ENCODE measurements around the gene ANO2.
"Not testable (repeated sequence)": the region's sequence is repeated elsewhere in the genome, so short reads cannot be mapped to it uniquely, and the experiment has no call there.

ANO2 gene

GRCh38 chr12:5568325-5568981, 376.6 kb downstream of the ANO2 start:
- no peak for DNase-seq

DNA sequence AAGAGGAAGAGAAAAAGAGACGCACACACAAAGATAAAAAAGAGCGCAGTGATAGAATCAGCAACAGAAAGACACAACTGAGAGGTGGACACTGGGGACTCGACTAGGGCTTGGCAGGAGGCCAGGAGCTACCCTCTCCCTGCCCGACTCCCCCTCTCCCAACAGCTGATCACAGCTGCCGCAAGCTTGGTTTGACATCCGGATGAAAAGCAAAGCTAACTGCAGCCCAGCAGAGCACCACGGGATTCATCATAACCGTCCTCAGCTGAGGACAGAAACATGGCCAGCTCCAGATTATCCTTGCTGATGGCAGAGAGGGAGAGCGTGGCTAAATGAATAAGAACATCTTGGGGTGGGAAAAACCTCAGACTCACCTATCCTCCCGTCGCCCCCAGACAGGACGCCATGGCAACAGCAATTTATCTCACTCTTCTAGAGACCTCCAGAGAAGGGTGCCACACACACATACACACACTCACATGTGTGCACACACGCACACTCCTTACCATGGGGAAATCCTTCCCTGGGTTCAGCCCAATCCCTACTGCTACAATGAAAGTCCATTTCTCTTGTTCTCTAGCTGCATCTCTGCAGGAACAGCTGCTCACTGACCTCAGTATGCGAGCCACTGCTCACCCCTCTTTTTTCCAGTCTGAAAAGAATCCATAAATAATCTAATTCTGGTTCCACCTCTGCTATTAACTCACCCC, 377.9 kb downstream of the ANO2 start:
- no peak for DNase-seq

GRCh38 chr12:5565933-5566599, 379.0 kb downstream of the ANO2 start:
- no peak for DNase-seq

DNA sequence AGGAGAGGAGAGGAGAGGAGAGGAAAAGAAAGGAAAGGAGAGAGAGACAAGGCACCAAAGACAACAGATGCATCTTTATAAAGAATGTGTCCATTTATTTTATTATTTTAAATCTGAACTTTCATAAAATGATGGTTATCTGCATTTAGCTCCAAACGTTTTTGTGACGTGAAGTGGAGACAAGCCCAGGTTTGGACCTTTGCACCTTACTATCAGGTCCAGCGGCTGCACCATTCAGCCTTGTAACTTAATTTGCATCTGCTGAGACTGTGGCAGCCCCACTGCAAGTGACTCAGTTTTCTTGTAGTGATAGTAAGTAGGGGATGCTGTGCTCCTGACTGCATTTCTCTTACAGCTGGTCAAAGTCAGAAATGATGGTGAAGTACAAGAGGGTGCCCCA, 382.5 kb downstream of the ANO2 start:
- no peak for DNase-seq

DNA sequence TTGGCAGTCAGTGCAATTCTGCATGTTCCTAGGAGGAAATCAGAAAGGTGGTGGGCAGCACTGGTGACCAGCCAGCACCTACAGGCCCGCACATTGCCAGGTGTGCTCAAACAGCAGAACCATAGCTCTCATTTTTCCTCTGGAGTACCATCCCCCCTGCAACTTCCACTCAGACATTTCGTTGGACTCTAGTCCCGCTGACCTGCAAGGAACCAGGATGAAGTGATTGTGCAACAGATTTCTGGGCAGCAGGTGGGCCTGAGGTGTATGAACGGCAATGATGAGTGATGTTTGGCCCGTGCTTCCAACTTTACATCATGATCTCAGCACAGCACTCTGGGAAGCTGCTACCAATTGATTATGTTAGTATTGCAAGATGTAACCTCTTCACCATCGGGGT, 383.2 kb downstream of the ANO2 start:
- no peak for DNase-seq

DNA sequence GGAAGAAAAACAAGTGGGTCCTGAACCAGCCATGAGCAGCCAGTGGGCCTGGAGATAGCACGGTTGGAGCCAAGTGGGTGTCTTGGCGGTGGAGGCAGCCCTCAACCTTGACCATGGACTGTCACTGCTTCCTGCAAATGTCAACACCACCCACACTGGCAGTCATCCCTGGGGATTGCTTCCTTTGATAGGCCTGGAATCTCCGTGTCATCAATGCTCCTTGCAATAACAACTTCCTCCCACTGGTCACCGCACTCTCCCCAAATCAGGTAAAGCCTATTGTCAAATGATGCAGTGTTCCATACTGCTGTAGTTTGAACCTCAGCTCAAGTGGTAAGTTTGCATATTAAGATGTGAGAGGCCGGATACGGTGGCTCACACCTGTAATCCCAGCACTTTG, 384.0 kb downstream of the ANO2 start:
- no peak for DNase-seq

GRCh38 chr12:5560265-5560664, 384.8 kb downstream of the ANO2 start:
- no peak for DNase-seq

GRCh38 chr12:5557906-5558305, 387.2 kb downstream of the ANO2 start:
- DNase-seq = no peak

DNA sequence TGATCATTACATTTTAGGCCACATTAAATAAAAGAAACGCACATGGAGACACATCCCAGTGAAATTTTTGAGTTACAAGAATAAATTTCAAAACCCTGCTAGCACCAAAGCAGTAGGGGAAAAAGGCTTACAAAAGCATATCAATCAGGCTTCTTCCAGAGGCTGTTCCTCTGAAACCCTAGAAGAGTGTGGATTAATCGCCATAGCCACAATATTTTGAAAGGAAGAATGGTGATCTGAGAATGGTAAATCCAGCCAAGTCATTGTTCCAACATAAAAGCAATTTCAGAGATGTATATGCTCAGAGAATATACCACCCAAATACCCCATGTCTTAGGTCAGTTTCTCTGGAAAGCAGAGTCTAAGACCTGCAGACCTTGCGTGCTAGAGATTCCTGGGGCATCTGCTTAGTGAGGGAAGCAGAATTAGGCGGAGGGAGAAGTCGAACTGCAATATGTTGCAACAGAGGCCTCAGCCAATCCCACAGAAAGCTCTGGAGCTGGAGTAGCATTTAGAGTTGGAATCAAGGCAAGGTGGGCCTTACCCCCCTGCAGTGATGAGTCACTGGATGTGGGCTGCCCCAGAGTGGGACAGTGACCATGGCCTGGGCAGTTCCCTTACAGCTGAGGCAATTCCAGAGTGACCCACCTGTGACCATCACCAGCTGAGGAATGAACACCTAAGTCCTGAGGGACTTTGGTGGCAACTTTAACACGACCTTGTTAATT, 387.9 kb downstream of the ANO2 start:
- DNase-seq = no peak

DNA sequence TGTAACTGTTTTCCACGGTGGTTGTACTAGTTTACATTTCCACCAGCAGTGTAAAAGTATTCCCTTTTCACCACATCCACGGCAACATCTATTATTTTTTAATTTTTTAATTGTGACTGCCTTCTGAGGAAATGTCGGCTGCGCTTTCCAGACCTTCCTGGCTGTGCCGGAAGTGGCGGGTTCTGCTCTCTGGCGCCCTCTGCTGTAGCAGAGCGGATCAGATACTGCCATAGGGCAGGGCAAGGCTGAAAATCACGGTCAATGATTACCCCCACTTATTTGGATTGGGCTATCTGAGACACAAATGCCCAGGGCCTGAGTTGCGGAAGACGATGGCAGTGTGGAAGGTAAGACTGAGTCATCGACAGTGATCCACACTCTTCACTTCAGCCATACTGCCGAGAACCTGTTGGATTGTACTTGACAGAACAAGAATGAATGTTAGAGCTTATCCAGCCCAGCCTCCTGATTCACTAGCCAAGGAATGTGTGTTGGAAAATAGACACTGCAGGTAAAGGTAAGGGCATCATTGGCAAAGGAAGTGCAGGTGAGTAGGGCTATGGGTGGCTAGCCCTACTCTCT, 388.9 kb downstream of the ANO2 start:
- no peak for DNase-seq

DNA sequence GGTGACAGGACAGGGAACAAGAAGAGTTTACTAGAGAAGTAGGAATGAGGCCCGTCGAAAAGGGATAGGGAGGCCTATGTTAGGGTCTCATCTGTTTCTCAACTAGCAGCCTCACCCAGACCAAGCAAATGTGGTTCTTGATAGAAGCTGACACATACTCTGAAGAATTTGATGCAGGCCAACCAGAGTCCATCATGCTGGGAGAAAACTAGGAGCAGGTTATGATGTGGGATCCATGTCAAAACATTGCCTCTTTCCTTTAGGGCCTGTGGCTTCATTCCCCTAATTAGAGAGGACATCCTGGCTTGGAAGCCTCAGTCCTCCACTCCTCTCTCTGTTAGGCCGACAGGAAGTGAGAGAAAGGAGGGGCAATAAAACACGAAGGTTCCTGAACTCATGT, 390.3 kb downstream of the ANO2 start:
- DNase-seq = no peak

DNA sequence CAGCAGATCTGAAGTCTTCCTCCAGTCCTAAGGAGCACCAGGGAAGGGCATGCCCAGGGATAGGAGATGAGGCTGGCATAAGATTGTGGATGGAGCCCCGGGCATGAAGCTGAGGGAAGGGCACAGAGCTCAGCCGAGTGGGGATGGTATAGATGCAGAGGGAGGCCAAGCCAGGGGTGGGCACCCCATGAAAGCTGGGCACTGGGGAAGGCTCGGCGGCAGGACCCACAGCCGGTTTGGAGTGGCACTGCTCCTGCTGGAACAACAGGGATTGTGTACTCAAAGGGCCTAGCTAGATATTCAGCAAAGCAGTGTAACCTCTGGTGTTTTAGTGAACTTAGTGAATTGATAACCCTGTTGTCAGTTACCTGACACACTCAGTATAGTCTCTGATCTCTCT, 396.0 kb downstream of the ANO2 start:
- no peak for DNase-seq

DNA sequence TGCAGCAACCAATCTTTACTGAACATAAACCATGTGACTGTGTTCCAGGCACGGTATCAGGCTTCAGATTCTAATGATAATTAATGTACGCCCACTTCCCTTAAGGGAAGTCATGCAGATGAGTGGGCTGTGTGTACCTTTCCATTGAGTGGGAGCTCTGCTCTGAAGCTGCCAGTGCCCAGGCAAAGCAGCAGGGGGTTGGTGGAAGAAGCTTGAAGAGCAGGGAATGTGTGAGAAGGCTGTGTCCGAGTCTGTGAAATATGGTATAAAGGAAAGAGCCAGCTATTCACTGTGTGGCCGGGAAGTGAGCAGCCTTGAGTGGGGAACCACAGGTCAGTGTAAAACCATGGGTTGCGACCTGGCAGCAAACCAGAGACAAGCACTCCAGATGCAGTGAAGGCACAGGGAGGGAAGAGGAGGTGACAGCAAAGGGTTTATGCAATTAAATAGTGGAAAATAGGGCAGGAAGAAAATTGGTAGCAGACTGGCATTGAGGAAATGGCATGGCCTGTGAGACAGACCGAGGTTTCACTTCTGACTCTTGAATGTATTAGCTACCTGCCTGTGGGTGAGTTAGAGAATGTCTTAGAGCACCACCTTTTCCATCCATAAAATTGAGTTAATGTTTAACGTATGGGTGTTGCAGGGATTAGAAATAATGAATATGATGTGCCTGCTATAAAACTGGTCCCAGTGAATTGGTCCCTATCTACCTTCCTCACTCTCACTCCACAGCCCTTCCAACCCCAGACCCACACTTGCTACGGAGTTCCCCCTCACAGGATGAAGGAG, 396.7 kb downstream of the ANO2 start:
- no peak for DNase-seq

DNA sequence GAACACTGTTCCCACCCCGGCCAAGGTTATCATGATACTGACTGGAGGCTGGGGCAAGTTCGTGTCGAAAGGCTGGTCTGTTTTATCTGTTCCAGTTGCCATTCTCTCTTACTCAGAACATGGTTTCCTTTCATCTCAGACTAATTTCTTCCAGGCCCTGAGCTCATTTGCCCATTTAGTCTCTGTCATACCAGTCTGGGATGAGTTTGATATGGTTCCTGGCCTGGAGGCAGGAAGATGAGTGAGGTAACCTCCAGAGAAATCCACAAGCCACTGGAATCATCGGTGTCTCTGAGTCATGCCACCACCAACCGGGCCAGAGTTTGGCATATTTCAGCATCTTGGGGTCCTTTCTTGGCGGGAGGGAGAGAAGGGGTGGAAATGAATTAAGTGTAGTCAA, 398.4 kb downstream of the ANO2 start:
- DNase-seq = no peak

GRCh38 chr12:5537771-5538170, 407.3 kb downstream of the ANO2 start:
- DNase-seq = no peak

DNA sequence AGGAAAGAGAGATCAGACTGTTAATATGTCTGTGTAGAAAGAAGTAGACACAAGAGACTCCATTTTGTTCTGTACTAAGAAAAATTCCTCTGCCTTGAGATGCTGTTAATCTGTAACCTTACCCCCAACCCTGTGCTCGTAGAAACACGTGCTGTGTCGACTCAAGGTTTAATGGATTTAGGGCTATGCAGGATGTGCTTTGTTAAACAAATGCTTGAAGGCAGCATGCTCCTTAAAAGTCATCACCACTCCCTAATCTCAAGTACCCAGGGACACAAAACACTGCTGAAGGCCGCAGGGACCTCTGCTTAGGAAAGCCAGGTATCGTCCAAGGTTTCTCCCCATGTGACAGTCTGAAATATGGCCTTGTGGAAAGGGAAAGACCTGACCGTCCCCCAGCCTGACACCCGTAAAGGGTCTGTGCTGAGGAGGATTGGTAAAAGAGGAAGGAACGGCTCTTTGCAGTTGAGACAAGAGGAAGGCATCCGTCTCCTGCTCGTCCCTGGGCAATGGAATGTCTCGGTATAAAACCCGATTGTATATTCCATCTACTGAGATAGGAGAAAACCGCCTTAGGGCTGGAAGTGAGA, 407.9 kb downstream of the ANO2 start:
- DNase-seq = not testable (repeated sequence)

- no peak for DNase-seq
Observed at GRCh38 chr12:5535541-5535940, 409.5 kb downstream of the ANO2 start.

GRCh38 chr12:5534426-5535199, 410.4 kb downstream of the ANO2 start:
- no peak for DNase-seq

- DNase-seq = no peak
Observed at GRCh38 chr12:5533368-5533767, 411.7 kb downstream of the ANO2 start.

DNA sequence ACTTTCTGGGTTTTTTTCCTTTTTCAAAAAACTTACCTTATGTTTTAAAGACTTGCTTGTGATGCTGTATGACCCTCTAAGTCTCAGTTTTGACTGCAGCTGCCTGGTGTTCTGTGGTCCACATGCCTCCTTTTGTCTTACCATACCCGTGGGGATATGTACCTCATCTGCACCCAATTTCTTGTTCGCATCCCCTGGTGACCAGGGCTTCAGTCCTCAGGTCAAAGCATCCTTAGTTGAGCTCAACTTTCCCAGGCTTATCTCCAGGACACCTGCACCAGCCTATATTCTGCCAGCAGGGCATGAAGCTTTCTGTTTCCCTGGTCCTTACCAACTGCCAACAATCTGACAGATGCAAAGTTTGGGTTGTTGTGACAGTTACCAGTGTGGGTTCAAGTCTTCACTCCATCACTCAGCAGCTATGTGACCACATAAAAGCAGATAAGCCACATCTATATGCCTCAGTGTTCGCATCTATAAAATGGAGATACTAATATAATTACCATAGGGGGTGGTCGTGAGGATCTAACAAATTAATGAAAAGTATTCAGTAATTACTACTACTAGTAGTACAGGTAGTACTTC, 419.2 kb downstream of the ANO2 start:
- no peak for DNase-seq

All from activated effector memory CD4-positive, alpha-beta T cell treated with anti-CD3 and anti-CD28 coated beads, Interleukin-2, amount 50 U/mL, for 16 hours (primary cell).